Esophagus mucosa (tissue), 1 donor: Measurements from ENCODE around the gene GBX1. TPM values are rescaled to one million over a fixed set of nuclear protein-coding genes. Genes with fewer than 3 reads are reported as not detected.

ENCODE experiments used
- ATAC-seq: fragments of 200-7000 bp; cut with Tn5 transposase; one replicate; pipeline ENCODE4 v1.9.1; 2020
- total RNA-seq: library from RNA; stranded (reverse); gene quantifications from one replicate; pipeline ENCODE4 v1.2.4, GENCODE V29; 2023
- donor health status: DM: yes; HTN: yes; CAD: no.

Gene GBX1
- not detected for total RNA-seq

DNA sequence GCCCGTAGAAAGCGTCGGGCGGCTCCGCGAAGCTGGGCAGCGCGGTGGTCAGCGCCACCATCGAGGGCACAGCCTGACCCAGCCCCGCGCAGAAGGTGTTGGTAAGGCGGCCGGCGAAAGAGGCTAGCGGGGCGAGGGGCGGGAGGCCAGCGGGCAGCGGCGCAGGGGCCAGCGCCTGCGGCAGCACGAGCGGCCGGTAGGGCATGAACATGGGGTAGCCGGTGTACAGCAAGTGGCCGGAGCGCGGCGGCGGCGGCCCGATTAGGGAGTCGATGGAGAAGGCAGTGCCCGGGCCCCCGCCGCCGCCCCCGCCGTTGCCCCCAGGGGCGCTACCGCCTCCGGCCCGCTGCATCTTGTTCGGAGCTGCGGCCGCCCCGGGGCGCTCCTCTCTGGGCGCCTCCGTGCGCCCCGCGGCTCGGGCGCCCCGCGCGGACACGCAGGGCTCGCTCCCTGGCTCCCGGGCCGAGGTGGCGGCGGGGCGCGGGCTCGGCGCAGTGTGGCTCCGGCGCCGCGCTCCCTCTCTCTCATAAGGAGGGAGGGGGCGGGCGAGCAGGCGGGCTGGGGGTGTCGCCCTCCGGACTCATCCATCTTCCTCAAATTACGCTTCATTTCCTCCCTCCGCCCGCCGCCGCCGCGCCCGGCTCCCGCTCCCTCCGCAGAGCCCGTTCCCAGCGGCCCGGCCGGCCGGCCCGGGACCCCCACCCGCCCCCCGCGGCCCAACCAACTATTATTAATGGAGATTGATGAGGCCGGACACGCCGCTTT lies at the start of gene GBX1:
Gene GBX1 (minus strand): TSS at position 498 of the 765 bp plus-strand sequence. CDS start 146 bp downstream, at position 352.
- peak; percentile 53 for ATAC-seq

DNA sequence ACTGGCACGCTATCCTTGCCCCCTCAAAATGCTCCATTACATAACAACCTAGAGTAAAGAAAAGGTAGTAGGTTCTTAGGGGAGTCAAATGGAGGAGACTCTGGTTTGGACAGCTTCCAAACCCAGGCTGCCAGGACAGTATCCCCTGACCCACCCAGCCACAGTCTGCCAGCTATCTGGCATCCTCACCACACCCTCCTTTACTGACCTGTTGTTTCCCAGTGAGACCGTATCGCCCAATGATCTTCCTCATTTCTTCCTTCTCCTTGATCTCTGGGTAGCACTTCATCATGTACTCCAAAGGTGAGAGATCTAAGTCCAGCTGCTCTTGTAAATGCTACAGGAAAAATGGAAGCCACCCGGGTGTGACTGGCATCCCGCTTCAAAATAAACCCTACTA lies 47.9 kb upstream of the GBX1 start:
- no peak for ATAC-seq

DNA sequence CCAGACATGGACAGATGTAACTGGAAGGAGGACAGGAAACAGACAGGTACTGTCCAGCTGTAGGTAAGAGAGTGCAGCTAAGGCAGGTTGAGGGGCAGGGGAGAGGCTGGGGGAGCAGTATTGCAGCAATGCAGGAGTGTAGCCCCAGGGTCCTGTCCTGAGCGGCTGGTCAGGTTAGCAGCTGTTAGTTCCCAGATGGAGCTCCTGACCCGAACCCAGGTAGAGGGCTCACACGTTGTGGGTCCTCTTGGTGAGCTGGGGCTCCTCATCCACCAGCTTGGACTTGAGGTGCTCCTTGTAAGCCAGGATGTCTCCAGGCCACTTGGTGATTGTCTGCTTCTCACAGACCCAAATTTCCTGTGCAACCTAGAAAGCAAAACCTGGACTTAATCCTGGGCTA lies 46.3 kb upstream of the GBX1 start:
- no peak for ATAC-seq

DNA sequence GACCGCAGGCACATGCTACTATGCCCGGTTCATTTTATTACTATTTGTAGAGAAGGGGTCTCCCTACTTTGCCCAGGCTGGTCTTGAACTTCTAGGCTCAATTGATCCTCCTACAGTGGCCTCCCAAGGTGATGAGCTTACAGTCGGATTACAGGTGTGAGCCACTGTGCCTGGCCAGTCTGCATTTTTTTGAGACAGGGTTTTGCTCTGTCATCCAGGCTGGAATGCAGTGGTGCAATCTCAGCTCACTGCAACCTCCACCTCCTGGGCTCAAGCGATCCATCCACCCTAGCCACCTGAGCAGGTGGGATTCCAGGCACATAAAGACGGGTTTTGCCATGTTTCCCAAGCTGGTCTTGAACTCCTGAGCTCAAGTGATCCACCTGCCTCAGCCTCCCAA lies 45.1 kb upstream of the GBX1 start:
- ATAC-seq, result no peak

DNA sequence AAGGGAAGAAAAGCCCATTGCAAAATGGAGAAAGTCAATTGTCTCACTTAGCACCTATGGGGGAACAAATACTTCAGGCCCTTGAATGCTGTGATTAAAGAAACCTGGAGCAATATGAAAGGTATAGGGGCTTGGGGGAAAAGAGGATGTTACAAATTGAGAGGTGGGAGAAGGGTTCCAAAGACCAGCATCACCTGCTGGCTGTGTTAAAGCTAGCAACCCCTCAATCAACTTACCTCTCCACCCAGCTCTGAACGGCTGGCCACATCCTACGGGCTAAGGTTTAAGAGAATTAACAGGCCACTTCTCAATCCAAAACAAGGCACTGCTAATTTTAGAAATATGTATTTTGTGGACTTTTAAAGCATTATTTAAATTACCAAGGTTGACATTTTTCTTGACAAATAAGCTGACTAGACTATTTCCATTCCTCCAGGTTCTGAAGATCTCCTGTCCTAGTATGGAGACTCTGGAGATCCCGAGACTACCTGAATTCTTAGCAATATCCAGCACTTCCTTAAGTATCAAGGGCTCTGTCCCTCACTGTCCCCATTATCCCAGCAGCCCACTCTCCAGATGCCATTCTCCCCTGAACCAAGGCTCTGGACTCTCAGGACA lies 43.8 kb upstream of the GBX1 start:
- ATAC-seq, result no peak

DNA sequence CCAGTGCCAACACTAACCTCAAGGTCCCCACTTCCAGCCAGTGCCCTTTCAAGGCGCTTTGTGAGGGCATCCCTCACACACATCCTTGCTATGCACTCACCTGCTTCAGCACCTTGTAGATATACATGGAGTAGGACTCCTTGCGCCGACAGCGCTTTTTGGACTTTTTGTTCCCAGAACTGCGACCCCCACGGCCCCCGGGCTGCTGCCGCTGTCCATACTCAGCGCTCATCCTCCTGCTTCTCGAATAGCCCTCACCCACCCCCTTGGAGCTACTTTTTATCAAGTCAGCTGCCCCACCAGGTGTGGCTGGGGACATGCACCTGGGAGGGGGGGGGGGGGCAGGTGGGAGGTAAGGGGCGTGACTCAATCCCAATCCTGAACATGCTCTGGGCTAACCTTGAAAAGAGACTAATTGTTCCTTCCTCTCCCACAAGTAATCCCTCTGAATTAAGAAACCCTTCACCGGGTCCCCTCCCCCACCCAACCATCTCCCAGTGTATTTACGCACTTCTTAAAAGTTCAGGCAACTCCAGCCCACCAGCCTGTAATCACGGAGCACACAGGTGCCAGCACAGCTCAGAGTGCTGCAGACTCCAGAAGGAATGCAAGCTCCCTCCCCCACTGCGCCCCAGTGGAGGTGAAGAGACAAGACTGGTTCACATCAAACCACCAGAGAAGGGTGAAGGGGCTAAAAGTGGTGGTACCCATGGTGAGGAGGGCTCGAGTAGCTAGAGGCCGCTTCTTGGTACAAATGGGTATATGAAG lies 42.8 kb upstream of the GBX1 start, which contains the start of gene H2BK1:
Gene H2BK1 (minus strand): TSS at position 402 of the 768 bp plus-strand sequence. CDS start 170 bp downstream, at position 232.
- ATAC-seq, result no peak

DNA sequence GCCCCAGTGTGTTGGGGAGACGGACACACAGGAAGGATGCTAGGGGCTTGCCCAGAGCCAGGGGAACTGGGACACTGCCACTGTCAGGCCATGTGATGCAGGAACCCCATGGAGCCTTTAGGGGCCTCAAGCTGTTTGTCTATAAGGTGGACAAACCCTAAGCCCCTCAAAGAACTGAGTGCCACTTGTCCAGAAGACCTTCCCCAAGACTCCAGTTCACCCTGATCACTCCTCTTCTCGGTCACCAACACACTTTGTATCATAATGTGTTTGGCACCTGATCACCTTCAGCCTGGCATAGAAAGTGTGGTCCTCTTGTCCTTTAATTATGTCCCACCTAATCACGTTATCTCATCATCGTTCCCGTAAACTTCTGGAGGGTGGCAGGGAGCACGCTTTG lies 42.1 kb upstream of the GBX1 start:
- no peak for ATAC-seq

DNA sequence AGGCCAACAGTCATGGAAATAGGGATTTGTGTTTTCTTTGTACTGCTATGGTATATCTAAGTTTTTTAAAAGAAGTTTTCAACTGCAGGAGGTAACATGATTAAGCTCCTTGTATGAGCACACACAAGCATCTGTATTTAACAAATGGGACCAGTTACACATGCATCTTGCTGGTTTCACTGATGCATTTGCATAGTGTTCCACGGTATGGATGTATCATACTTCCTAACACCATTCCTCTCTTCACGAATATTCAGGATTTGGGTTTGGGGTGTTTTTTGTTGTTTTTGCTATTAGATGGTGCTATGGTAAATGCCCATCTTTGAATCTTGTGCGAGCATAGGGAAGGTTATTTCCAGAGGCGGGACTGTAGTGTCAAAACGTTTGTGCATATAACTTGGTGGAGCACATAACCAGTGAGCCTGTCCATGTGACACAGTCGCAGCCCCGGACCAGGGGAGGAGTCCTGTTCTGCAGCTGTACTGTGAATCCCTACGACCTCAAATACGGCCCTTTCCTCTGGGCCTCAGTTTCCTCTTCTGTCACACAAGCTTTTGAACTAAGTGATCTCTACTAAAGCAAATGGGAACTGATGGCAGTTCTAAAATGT lies 40.9 kb upstream of the GBX1 start:
- ATAC-seq, result no peak

DNA sequence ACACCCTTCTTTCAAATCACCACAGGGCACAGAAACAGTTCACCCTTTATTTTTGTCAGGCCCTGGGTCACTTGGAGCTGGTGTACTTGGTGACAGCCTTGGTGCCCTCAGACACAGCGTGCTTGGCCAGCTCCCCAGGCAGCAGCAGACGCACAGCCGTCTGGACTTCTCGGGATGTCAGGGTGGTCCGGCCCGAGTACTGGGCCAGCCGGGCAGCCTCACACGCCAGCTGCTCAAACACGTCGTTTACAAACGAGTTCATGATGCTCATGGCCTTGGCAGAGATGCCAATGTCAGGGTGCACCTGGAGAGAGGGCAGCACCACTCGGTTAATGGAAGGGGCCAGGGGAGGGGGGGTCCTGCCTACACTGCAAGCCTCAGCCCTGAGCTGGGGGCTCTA lies 40.3 kb upstream of the GBX1 start:
- ATAC-seq, result no peak

DNA sequence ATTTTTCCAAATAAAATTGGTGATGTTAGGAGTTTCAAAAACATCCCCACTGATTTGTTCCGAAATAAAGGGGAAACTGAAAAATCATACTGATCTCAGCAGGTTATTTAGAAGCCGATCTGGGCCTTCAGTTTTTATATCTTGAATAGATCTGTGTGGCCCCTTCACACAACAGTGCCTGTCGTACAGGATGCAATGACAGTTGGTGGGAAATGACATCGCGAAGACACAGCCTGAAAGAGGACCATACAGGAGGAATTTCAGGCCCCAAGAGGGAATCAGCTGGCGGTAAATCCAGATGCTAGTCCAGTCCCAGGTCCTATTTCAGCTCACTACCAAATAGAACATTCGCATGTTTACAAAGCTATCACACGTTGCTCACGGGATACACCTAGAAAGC lies 39.8 kb upstream of the GBX1 start:
- ATAC-seq, result no peak

DNA sequence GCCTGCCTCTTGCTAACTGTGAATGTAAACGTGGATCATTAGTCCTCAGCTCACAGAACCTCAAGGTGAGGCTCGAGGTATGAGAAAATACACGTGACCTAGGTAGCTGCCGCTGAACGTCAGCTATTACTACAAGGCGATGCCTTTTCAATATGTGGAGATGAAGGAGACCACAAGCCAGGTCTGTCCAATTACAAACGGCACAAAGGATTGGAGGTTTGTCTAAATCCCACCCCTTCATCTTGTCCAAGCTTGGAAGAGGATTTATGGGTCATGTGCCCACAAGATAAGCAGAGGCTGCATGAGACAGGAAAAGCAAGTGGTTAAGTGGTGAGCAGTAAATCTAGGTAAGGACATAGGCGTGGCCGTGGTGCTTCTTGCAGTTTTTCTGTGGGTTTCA lies 39.4 kb upstream of the GBX1 start:
- no peak for ATAC-seq

DNA sequence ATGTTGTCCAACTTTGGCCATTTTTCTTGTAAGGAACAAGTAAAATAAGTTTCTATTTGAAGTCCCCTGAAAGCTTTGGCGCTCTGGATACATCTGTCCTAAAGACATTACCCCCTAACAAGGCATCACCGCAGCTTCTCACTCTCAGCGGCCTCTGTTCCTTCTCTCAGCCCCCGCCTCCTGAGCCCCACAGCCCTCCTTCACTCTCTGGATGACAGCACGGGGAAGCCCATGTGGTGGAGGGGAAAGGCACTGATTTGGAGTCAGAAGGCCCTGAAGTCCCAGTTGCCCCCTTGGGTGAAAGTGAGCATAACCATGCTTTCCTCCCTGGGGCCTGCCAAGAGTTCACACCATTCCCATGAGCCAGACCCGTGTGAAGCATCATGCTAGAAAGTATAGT lies 38.2 kb upstream of the GBX1 start:
- no peak for ATAC-seq

DNA sequence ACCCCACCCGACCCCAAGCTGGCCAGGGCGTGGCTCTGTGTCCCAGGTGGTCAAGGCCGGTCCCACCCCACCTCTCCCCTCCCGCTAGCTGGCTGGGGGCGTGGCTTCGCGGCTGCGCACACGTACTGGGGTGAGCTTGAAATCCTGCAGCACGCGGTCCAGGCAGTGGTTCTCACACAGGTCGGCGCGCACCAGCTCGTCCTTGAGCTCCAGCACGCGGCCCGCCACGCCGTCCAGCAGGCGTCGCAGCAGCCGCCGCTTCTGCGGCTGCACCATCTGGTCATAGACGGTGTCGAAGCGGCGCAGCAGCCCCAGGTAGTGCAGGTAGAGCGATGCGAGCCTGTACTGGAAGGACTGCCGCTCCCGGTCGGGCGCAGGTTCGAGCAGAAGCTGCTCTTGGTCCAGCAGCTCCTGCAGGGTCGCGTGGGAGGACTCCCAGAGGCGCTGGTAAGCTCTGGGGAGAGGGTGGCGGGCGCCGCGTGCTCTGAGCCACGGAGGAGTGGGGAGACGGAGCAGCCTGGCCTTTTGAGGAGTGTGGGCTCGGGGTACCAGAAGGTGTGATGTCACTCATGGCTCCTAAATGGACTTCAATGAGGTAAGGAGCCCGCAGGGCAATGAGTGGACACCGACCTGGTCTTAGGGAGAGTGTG lies 37.0 kb upstream of the GBX1 start:
- peak; percentile 27 for ATAC-seq

DNA sequence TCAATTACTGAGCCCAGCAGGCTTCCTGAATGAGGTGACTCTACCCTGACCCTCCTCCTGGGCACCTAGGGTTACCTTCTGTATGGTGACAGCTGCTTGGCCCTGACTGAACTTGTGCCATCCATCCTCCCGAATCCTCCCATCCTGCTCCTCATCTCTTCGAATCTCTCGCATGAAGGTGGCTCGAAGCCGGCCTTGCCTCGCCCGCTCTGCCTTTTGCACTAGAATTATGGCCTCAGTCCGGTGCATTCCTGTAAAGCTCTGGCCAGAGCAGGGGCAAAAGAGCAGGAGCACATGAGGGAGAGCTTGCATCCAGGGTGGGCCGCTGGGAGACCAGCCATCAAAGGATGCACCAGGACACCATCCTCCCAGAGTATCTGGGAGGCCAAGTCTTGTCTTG lies 35.3 kb upstream of the GBX1 start:
- no peak for ATAC-seq

DNA sequence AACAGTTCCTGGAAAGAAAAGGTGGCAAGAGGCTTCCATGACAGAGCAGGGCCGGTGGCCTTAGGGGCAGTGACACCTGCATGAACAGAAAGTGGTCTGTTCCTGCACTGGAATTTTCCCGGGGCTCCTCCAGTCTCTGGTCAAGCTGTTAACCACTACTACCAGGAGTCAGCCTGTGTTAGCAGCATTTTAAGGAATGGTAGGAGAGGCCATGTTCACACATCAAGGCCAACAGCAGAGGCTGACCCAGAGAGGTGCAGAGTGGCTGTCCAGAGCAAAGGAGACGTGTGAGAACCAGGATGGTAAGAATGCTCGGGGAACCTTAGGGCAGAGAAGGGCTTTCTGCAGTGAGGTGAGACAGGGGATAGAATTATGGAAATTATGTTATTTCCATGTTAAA lies 34.3 kb upstream of the GBX1 start:
- ATAC-seq, result no peak

DNA sequence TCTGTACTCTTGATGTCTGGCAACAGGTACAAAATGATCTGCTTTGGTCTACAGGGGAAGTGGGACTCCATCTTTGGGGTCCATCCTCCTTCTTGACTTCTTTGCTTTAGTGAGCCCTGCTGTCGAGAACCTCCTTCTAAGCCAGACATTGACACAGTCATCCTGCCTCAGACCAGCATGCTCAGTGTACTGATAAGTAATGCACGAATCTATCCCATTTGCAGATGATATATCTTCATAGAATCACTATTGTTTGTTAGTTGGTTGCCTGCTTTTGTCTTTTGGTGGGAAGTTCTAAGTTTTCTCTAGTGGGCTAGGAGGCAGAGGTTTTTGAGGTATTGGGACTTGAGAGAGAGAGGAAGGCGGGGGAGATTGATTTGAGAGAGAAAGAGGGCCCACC lies 33.9 kb upstream of the GBX1 start:
- no peak for ATAC-seq

DNA sequence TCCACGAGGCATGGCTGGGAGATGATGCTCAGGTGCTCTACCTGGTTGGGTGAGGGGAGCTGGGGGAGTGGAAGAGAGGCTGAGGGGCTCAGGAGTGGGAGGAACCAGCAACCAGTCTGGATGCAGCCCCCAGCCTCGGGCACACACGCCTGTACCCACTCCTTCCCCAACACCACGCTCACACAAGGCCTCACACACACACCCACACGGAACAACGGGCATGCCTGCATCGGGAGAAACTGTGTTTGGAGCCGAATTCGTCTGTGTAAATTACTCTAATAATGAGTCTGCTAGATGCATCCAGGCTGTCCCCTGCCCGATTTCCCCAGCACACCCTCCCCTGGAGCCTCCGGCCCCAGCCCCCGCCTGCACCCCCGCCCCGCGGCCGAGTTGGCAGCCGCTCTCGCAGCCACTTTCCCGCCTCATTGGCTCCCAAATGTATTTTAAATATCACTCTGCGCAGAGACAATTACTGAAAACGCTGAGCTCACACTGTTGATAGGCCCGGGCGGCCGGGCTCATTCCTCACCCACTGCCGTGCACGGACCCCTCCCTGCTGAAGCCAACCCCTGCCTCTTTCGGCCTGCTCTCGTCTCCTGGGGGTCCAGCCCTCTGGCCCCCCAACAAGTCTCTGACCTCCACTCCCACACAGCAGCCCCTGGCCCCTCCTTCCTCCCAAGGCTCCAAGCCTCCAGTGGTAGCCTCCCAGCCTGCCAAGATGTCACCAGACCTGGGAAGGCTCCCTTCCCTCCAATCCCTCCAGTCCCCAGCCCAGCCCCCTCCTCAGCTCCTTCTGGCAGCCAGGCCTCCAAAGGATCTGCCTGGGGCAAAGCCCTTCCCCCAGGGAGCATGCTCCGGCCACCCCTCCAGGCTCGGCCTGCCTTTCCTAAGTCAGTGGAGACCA lies 31.7 kb upstream of the GBX1 start:
- ATAC-seq, result no peak

DNA sequence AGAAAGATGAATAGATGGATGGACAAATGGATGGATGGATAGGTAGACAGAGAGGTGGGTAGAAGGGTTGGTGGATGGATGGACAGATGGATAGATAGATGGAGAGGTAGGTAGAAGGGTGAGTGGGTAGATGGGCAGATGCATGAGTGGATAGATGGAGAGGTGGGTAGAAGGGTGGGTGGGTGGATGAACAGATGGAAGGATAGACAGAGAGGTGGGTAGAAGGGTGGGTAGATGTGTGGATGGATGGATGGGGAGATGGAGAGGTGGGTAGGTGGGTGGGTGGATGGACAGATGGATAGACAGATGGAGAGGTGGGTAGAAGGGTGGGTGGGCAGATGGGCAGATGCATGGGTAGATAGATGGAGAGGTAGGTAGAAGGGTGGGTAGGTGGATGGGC lies 30.4 kb upstream of the GBX1 start:
- ATAC-seq, result no peak

DNA sequence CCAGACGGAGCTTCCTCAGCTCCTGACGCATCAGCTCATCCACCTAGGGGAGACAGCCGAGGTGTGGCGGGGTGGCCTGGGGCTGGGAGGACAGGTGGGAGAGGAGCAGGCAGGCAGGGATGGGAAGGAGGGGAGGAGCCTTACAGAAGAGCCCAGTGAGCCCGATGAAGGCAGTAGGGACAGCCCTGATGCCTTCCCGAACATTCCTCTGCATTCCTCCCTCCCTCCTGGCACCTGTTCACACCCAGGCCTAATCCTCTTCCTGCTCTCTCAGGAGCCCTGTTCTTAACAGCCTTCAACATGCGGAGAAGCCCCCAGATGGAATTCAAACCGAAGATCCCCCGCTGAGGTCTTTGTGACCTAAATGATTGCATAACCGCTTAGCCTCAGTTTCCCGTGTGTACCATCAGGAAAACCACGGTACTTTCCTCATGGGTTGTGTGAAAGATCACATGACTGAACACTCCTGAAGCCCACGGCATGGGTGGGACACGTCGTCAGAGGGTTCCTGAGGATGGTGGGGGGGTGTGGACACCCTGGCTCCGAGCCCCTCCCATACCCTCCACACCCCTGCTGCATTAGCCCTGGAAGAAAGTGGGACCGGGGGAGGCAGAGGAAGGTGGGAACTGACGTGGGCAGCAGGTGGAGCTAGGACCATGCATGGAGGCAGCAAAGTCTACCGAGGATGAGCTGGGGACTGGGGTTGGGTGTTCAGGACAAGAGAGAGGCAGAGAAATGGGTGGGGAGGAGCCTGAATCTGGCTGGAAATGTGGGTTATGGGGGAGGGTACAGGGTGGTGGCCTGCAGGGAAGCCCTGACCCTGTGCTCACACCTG lies 28.3 kb upstream of the GBX1 start:
- ATAC-seq, result no peak

DNA sequence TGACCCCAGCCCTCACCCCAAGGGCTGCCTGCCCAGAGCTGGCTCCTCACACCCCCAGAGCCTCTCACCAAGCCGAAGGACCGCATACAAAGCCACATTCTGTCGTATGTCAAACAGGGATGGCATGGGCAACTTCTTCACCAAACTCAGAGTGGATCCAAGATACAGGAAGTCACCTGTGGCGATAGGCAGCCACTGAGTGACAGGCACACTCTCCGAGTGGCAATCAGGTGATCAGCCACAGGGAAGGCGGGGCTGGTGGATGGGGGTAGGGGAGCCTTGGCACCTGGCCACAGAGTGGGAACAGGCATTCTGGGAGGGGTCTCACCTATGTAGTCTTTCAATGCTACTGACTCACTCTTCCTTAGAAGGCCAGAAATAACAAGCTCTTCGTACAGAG lies 26.7 kb upstream of the GBX1 start:
- no peak for ATAC-seq
